GM18526 (cell line): ENCODE measurements around the gene KCNH1.

Experiments used
- POLR2A ChIP-seq: IDR thresholded peaks from 3 replicates; pipeline ENCODE4 v1.6.1; 2011; ENCODE audit not compliant: insufficient read length; ENCODE audit errors: extremely low read depth

Gene KCNH1

DNA sequence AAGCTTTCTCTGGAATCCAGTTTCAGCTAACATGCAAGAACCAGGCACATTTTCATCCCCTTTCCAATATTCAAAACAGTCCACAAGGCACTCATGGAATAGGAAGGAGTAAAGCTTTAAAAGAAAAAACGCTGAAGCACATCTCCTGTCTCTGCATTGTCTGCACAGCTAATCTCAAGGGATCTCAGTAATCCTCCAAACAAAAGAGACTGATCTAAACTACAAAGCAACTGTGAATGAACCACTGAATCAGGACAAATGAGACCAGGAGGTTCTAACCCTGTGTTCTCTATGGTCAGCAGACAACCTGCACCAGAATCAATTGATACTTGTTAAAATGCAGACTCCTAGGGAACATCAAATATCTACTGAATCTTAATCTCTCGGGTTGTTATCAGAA, 406.2 kb downstream of the KCNH1 start:
- no peak for TF ChIP-seq POLR2A

DNA sequence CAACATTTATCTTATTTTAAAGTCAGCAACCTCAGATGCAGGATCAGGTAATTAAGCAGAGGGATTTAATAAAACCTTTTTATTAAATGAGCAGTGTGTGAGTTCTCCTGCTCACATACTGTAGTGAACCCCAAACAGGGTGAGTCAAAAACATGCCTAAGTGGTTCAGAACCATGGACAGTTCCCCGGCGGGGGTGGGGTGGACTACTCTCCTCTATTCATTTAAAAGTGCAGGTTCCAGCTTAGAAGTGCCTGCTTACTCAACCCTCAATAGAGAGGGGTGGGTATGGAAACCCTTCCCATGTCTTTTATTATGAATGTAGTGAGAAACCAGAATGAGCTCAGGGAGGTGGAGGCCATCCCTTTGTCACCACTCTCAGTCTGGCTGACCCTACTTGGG, 407.3 kb downstream of the KCNH1 start:
- TF ChIP-seq POLR2A, result no peak

DNA sequence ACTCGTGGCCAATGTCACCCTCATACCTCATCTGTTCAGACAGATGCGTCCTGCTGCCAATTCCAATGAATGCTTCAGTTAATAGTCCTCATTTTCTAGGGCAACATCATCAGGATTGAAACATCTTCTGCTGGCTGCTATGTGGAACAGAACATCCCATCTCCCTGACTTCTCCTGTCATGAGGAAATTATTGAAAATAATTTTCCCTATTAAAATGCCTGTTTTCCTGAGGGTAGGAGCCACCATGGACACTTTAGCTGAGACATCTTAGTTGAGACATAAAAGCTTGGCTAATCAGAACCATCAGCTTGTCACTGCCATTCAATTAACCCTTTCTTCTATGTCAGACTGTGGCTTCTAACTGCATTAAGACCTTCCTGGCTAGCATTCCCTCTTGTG, 409.2 kb downstream of the KCNH1 start:
- TF ChIP-seq POLR2A, result no peak

DNA sequence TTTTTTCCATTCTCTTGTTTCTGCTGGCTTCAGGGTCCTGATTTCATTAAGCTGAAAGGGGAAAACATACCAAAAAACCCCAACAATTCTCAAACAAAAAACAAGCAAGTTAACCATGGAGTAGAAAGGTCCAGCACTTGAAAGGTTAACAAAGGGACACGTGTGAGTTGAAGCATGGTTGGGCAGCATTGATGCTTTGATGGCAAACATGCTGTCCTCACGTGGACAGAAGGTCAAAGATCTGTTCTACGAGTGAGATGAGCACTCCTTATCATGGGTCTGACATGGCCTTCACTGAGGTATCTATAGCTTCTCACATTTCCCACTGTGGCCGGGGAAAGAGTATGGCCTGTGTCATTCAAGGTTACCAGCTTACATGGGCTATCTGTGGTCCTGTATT, 410.3 kb downstream of the KCNH1 start:
- TF ChIP-seq POLR2A, result no peak

DNA sequence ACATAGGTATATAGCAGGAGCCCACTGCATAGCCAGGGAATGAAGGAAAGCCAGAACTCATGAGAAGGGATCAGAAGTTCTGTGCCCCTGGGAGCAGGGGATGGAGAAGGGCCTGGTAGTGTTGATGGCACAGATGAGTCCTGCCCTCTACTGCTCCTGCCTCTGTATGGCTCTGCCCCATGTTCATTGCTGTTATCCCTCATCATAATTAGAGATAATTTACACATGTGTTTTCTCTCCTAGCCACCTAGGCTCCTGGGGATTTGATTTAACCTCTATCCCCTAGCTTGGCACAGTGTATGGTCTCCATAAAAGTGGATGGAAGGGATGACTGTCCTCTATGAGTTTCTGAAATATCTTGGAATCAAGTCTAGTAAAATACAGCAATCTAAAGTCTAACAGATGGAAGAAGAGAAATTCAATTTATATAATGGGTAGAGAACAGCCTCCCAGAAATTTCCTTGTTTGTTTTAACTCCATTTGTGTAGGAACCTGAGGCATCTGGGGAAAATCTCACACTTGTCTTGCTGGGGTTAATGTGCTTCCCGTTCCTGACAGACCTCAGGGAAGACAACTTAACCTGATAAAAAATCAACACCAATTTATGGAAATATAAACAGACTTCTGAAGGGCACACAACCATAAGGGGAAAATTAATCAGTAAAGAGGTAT, 411.4 kb downstream of the KCNH1 start:
- TF ChIP-seq POLR2A, result no peak

DNA sequence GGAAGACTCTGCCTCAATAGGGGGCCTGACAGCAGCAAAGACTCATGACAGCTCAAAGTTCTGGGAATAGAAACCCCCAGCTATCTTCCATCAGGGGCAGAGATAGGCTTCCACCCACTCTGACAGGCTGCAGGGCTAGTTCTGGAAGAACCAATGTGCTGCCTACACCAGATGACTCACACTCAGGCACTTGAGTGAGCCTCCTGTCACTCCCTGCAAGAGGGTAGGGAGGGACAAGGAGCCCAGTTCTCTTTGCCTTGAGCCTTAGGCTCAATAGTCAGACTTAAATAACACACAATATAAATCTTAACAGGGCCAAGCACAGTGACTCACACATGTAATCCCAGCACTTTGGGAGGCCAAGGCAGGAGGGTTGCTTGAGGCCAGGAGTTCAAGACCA, 418.9 kb downstream of the KCNH1 start:
- TF ChIP-seq POLR2A, result no peak

DNA sequence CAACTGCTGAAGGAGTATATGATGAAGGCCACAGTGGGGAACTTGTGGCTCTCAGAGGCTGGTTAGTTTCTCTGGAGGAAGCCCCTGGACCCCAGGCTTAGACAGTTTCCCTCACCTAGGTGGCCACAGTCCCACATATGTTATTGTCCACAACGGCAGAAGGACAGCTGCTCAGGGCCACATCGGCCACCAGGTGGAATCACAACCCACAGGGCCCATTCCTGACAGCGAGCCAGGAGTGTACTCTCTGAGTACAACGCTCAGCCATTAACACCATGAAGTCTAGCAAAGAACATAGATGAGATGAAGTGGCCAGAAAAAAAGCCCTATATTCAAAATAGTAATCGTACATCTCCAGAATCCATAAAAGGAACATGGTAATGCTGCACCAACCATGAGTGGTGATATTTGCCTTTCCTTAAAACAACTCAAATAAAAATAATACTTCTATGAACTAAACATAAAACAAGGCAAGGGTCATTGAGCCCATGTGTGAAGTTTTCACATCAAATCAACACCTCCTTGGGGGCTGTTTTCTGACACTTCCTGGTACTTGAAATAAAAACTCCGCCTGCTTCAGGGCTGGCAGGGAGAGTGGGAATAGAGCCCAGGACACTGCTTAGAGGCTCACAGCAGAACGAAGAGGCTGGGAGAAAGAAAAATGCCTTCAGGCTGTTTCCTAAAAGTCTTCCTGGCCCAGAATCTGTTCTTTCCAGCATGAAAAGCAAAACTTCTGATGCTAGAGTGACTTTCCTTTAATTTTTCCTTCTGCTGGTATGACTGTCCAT, 421.9 kb downstream of the KCNH1 start:
- TF ChIP-seq POLR2A, result no peak

DNA sequence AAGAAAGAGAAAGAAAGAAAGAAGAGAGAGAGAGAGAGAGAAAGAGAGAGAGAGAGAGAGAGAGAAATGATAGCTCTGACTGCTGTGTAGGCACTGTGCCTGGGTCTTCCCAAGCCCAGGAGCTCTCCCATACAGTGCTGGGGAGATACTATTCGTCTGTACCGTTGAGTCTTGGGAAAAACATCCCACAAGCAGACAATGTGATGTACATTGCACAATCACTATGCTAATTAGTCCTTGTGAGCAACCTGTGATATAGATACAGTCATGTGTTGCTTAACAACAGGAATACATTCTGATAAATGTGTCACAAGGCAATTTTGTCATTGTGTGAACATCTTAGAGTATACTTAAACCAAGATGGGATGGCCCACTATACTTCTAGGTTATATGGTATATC, 424.2 kb downstream of the KCNH1 start:
- TF ChIP-seq POLR2A, result no peak

DNA sequence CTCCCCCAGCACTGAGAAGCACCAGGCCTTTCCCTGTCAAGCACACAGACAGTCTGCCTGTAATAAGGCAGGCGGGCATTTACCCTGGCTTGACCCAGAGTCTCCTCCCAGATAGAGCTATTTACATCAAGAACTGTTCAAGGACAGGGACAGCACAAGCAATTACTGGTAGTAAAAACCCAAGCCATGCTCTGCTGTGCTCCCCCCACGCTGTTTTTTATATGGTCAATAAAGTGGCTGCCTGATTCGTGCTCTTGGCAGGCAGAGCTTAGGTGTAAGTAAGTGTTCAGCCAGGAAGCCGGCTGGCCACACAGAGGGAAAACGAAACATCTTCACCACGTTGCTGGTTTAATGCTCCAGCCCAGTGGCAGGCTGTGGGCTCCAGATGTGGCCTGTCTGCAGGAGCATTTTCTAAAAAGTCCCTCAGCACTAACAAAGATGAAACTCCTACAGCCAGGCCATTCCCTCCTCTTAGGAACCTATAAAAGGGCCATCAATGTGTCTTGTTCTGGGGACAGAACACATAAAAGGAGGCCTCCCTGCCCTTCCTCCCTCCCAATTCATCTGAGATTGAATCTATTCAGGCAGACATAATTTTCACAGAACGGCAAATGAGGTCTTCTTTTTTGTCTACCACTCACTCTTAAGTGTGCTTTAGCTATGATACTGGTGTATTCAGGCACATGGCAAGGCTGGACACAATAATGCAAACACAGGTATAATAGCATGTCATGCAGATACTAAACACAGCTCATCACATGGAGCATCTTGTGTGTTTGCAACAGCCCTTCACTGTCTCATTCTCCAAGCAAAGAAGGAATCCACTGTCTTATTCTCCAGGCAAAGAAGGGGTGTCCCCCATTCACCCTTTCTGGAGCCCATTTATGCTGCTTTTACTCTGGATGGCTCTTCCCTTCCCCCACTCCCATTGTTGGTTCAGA, 426.4 kb downstream of the KCNH1 start:
- TF ChIP-seq POLR2A, result no peak

DNA sequence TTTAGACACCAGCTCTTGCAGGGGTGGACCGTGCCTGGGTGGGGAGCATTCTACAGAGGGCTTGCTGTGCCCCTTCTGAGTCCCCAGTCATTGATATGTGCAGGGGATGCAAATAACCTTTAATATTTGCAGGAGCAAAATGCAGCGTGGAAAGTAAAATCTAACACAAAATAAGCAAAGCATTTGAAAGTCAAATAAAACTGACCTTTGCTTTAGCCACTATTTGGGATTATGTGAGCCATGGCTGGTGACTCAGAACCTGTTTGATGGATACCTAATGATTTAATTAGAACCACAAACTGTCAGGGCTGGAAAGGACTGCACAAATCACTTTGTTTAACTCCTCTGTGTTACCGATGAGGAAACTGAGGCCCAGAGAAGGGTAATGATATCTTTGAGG, 427.7 kb downstream of the KCNH1 start:
- TF ChIP-seq POLR2A, result no peak

DNA sequence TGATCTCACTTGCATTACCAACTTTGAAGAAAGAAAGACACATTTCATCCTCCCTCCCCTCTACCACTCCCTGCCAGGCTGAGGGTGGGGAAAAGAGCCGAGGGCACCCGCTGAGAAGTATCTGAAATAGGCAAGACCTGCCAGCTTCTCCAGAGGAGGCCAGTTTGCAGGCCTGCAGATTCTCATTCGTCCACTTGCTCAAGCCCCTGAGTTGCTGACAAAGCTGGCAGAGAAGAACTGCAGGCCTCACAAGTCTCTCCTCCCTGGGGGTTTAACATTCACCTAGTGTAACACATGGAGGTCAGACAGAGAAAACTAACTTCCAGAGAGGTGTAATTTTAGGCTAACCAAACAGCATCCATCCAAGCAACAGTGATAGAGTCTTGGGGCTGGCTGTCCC, 428.9 kb downstream of the KCNH1 start:
- TF ChIP-seq POLR2A, result no peak

DNA sequence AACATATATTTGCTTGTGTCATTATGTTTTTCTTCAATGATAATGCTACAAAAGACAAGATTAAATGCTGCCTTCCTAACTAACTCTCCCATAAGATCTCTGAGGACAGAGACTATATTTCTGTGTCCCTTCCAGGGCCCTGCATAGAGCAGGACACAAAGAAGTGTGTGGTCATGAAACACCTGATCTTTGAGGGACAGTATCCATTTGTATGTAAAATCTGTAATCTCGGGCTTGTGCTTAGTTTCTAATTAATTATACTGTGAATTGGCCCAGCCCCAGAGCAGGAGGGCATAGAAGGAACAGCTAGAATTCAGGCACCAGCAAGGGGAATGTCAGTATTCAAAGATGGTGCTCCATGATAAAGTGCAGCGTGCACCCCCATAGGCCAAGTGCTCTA, 430.4 kb downstream of the KCNH1 start:
- TF ChIP-seq POLR2A, result no peak

DNA sequence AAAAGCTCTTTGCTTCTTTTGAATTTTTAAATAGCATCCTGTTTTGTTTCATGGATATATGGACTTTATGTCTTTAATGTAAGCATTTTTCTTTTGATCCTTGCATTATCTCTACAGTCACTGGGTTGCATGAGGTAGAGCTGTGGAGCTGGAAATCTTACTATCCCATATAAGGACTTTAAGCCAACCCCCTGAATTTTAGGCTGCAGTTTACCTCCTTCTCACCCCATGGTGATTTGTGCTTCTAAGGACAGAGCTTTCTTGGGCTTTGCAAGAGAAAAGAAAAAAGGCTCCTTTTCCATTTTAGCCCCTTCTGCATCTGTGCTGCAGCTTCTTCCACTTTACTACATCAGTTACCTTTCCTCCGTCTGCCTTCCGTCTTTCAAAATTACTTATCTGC, 431.4 kb downstream of the KCNH1 start:
- no peak for TF ChIP-seq POLR2A

DNA sequence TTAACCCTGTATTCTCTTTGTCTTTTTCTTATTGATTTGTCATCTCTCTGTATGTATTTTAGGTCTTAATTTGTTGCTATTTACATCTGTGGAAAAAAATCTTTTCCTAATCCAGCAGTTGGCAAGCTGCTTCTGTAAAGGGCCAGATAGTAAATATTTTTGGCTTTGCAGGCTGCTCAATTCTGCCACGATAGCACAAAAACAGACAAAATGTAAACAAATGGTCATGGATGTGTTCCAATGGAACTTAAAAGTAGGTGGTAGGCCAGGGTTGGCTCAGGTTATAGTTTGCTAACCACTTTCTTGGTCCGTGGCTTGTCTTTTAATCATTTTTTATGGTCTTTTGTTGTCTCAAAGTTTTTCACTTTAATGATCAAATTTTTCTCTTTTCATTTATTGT, 433.4 kb downstream of the KCNH1 start:
- TF ChIP-seq POLR2A, result no peak

DNA sequence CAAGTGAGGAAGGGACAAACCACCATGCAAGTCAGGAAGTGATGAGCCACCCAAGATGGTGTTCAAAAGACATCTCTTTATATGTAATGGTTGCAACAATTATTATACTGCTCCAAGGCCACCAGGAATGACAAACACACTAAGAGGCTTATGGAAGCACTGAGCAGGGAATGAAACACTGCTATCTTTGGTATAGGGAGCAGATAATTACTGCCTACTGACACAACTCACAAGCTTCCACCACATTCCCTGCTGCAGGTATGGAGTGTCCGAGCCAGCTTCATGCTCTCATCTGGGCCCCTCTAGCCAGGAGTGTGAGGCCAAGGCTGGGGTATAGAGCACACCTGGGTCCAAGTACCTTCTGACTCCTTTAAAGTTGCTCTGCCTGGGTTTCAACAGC, 433.9 kb downstream of the KCNH1 start:
- no peak for TF ChIP-seq POLR2A

DNA sequence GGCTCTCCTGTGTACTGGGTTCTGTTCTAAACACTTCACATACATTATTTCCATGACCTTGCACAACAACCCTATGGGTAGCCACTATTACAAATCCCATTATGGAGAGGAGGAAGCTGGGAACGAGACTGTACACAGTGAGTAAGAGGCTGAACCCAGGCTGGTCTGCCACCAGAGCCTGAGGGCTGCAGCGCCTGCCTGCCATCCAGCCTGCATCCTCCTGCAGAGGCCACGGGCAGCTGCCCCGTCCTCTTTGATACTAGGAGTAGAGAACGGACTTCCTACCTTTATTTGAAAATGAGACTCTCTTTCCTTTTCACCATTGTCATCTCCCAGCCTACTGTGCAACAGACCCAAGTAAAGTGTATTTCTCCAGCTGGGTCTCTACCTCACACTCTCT, 435.3 kb downstream of the KCNH1 start:
- TF ChIP-seq POLR2A, result no peak
